AG09319 (cell line): ENCODE results near the gene DVL1.

Experiments used
- DNase-seq: peaks from one replicate; pipeline ENCODE4 v3.0.0-alpha.2; 2010; ENCODE audit warnings: low read depth; ENCODE audit errors: extremely low read depth
- TF ChIP-seq, protein P1 (sequence below): IDR thresholded peaks from 2 replicates; pipeline ENCODE4 v1.5.1; 2011; ENCODE audit warnings: low read depth, mild to moderate bottlenecking, inconsistent platforms, low read length, moderate library complexity

The DVL1 gene

DNA sequence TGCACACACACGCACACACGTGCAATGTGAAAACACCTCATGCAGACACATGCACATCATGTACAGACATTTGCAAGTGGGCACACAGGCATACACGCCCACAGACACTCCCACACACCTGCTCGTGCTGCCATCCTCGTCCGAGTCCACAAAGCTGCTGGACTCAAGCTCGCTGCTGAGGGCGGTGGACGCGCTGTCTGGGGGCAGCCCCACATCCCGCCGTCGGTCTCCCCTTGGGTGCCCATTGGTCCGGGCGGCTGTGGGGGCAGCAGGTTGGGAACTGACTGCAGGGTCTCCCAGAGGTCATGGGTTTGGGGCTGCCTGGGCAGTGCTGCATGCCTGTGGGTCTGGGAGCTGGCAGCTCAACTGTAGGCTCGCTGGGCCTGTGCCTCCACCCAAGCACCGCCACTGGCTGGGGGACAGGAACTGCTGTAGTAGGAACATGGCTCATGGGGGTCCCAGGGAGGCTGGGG is 7.6 kb downstream of the DVL1 start:
- DNase-seq: no peak
- TF ChIP-seq, protein P1, sequence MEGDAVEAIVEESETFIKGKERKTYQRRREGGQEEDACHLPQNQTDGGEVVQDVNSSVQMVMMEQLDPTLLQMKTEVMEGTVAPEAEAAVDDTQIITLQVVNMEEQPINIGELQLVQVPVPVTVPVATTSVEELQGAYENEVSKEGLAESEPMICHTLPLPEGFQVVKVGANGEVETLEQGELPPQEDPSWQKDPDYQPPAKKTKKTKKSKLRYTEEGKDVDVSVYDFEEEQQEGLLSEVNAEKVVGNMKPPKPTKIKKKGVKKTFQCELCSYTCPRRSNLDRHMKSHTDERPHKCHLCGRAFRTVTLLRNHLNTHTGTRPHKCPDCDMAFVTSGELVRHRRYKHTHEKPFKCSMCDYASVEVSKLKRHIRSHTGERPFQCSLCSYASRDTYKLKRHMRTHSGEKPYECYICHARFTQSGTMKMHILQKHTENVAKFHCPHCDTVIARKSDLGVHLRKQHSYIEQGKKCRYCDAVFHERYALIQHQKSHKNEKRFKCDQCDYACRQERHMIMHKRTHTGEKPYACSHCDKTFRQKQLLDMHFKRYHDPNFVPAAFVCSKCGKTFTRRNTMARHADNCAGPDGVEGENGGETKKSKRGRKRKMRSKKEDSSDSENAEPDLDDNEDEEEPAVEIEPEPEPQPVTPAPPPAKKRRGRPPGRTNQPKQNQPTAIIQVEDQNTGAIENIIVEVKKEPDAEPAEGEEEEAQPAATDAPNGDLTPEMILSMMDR: no peak

DNA sequence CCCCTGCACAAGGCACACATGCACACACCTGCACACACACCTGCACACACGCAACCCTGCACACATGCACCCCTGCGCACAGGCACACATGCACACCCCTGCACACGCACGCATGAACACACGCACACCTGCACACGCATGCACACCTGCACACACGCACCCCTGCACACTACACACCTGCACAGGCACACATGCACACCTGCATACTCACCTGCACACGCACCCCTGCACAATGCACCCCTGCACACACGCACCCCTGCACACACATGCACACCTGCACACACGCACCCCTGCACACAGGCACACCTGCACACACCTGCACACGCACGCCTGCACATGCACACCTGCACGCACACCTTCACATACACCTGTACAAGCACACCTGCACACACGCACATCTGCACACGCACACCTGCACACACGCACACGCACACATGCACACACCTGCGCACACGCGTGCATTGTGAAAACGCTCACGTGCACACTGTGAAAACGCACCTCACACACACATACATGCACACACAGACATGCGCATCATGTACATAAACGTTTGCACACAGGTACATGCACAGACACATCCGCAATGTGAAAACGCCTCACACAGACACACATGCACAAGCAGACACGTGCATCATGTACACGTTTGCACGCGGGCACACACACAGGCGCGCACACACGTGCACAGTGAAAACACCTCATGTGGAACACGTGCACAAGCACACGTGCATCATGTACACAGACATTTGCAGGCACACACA is 8.2 kb downstream of the DVL1 start:
- DNase-seq: no peak
- TF ChIP-seq, protein P1: no peak

DNA sequence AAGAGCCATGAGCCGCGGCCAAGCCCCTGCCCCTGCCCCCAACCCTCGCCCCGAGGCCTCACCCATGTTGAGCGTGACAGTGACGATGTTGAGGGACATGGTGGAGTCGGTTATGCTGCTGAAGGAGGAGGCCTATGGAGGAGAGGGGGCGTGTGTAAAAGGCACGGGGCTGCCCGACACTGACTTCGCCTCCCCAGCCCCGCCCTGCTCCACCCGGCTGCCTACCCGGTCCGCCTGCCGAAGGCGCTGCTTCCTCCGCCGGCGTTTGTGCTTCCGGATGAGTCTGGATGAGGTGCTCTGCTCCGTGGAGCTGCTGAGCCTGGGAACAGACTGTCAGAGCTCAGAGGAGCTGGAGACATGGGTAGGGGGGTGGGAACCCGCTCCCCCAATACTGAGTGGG is 9.0 kb downstream of the DVL1 start:
- TF ChIP-seq, protein P1: no peak
- no peak for DNase-seq

DNA sequence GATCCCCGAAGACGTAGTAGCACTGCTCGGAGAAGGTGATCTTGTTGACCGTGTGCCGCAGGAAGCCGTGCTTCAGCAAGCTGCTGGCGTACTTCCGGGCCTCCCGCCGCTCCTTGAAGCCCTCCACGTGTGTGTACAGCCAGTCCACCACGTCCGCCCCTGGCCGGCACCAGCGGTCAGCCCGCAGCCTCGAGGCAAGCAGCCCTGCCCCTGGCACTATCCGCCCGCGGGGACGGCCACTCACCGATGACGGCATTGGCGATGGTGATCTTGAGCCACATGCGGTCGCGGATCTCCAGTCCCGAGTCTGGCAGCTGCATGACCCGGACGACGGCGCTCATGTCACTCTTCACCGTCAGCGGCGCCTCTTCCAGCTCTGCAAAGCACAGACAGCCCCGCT is 10.9 kb downstream of the DVL1 start:
- TF ChIP-seq, protein P1: no peak
- DNase-seq: no peak

DNA sequence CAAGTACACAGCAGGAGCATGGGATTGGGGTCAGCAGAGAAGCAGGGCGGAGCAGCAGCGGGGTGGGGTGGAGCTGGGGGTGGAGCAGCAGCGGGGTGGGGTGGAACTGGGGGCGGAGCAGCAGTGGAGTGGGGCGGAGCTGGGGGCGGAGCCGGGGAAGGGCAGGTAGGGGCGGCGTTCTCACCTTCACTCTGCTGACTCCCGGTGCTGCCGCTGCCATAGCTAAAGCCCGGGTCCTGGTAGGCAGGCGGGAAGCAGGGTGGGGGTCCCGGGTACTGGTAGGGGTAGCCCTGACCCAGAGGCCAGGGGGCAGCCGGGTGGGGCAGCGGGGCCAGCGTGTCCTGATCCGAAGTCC is 11.4 kb downstream of the DVL1 start:
- no peak for DNase-seq
- TF ChIP-seq, protein P1: no peak

DNA sequence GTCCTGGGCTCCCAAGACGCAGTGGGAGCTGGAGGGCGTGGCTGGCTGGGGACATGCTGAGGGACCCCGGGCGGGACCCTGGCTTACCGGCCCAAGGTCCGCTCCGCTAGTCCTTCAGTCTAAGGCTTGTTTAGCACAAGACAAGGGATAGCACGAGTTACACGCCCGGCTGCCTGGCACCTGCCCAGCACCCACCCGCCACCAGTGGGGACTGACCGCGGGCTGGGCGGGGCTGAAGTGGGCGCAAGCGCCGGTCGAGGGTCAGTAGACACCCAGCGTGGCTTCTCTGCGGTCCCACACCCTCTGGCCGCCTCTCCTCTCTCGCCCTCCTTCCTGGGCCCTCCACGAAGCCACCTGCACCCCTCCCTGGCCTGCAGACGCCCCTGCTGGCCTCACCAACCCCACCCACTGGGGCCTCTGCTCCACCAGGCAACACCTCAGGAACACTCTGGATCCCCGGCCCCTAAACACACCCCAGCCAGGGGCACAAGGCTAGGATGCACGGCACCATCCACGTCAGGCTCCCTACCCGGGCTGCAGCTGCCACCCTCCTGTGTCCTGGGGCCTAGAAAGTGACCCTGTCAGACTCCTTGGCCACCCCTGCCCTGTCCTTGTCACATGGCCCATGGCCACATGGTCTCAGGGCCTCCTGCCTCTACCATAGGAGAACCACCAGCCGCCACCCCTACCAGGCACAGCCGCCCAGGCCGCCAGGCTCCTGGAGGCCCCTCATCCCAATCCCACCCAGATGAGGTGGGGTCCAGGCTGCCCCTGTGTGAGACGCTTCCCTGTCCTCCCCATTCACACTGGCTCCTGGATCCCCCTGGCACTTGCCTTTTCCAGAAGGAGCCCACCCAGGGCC is 12.1 kb downstream of the DVL1 start:
- DNase-seq: no peak
- TF ChIP-seq, protein P1: no peak

DNA sequence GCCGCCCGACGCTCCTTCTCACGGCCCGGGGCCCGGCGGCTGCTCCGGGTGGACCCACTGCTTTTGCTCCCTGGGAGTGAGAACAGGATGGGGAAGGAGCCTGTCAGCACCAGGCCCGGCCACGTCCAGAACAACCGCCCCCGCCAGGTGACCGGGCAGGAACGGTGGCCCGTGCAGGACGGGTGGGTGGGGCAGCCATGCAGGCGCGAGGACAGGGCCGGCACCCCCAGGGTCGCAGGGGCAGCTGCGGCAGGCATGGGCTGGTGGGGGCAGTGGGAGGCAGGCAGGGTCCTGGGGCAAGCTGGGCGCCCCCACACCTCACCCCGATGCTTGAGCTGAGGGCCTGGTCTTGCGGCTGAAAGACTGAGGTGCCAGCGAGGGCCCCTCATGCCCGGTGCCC is 12.8 kb downstream of the DVL1 start:
- no peak for DNase-seq

More for the DNA sequence above, 12.8 kb downstream of the DVL1 start:
- TF ChIP-seq, protein P1: no peak
